Endodermal cell (in vitro differentiated cells): ENCODE data around the gene OR6N1. TPM values are rescaled to one million over a fixed set of nuclear protein-coding genes. Genes with fewer than 3 reads are reported as not detected.

Experiments used
- DNase-seq: peaks from one replicate; pipeline ENCODE4 v3.0.0-alpha.2; 2017
- H3K27ac ChIP-seq: 2 replicates; pipeline ENCODE4 v1.5.1; 2013; ENCODE audit warnings: mild to moderate bottlenecking, low read depth, low read length, moderate library complexity
- H3K27me3 ChIP-seq: 2 replicates; pipeline ENCODE4 v1.6.1; 2013; ENCODE audit warnings: mild to moderate bottlenecking, low read length, moderate library complexity; ENCODE audit not compliant: insufficient read depth, control insufficient read depth, poor library complexity, severe bottlenecking
- H3K36me3 ChIP-seq: 2 replicates; pipeline ENCODE4 v1.7.0; 2013; ENCODE audit warnings: mild to moderate bottlenecking, low read length, moderate library complexity; ENCODE audit not compliant: control insufficient read depth, insufficient read depth
- H3K4me1 ChIP-seq: one replicate; pipeline ENCODE4 v1.7.0; 2013; ENCODE audit warnings: low read length; ENCODE audit not compliant: control insufficient read depth, insufficient read depth
- H3K4me3 ChIP-seq: 2 replicates; pipeline ENCODE4 v1.5.1; 2013; ENCODE audit warnings: mild to moderate bottlenecking, low read length, moderate library complexity
- H3K9ac ChIP-seq: 2 replicates; pipeline ENCODE4 v1.6.1; 2013; ENCODE audit warnings: mild to moderate bottlenecking, low read length, moderate library complexity; ENCODE audit not compliant: poor library complexity, severe bottlenecking; ENCODE audit errors: extremely low read depth
- H3K9me3 ChIP-seq: 2 replicates; pipeline ENCODE4 v1.6.1; 2013; ENCODE audit warnings: mild to moderate bottlenecking, low read length, moderate library complexity; ENCODE audit not compliant: control insufficient read depth
- H3K27ac Mint-ChIP-seq: 2 replicates; pipeline ENCODE4 v1.8.0; 2020; ENCODE audit warnings: mixed read lengths
- H3K27me3 Mint-ChIP-seq: 2 replicates; pipeline ENCODE4 v1.8.0; 2021; ENCODE audit warnings: mild to moderate bottlenecking, mixed read lengths; ENCODE audit not compliant: insufficient read depth
- H3K36me3 Mint-ChIP-seq: 2 replicates; pipeline ENCODE4 v1.8.0; 2020; ENCODE audit warnings: low read depth, mixed read lengths
- H3K4me1 Mint-ChIP-seq: 2 replicates; pipeline ENCODE4 v1.8.0; 2020; ENCODE audit warnings: mixed read lengths
- H3K4me3 Mint-ChIP-seq: 2 replicates; pipeline ENCODE4 v1.8.0; 2020; ENCODE audit warnings: mild to moderate bottlenecking, moderate library complexity, mixed read lengths
- H3K9me3 Mint-ChIP-seq: 2 replicates; pipeline ENCODE4 v1.8.0; 2020; ENCODE audit warnings: mild to moderate bottlenecking, mixed read lengths
- WGBS, 2 experiments: methylation state at CpG; one replicate each; pipeline versions ENCODE4 v1.1.5 to v1.1.7; 2013; ENCODE audit warnings: missing lambda C conversion rate in 2 of 2, mixed read lengths in 1 of 2; ENCODE audit not compliant: insufficient coverage in 1 of 2, insufficient read length in 1 of 2; 5-methylcytosine and 5-hydroxymethylcytosine counted together
- total RNA-seq, 2 donors: library from RNA; stranded (reverse); fragmentation: NEBNext Ultra II Directional in 1 of 2; extraction: Animal tissue kit (Norgen Biotek cat#: 25700) in 1 of 2; gene quantifications; 2 replicates in 1 of 2; 3 replicates in 1 of 2; pipeline ENCODE4 v1.2.1, GENCODE V29; 2021
- TF ChIP-seq, protein P1 (sequence below): fragments of 200-600 bp; sonication (generic); conservative IDR thresholded peaks from 2 replicates; pipeline ENCODE4 v1.5.0; 2021; ENCODE audit warnings: antibody characterized with exemption, mild to moderate bottlenecking

Gene OR6N1
- total RNA-seq, 2 donors from 2014 or later = not detected

DNA sequence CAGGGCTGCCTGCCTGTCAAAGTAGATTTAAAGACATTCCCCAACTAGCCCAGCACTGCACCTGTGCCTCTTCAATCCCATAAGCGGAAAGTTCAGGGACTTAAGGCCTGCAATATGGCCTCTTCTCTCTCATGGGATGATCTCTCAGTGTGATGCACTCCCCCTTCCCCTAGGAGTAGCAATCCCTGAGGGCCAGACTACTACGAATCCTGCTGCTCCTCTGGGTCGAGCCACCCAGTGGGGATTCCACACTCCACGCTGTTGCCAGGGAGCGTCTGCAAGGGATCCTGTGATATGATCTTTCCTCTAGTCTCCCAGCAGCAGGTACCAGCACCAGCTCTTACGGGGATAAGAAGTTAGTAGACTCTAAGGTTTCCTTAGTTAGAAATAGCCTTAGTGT lies 22.3 kb upstream of the OR6N1 start:
- Mint-ChIP-seq H3K9me3 (no peaks in the 10 kb centered on the region), H3K4me1 (peaks cover 2% of the 10 kb centered on the region), H3K27me3 (no peaks in the 10 kb centered on the region), H3K4me3 (no peak overlapping the region), H3K27ac (no peak overlapping the region), H3K36me3 (no peaks in the 10 kb centered on the region)
- H3K27me3 ChIP-seq = no peaks in the 10 kb centered on the region
- no peaks in the 10 kb centered on the region for H3K4me1 ChIP-seq
- WGBS, 2 experiments = 84 to 93% methylated on average over 5 to 6 of the region's 6 CpGs
- H3K9me3 ChIP-seq = no peaks in the 10 kb centered on the region
- no peak overlapping the region for H3K27ac ChIP-seq
- H3K36me3 ChIP-seq = no peaks in the 10 kb centered on the region
- H3K9ac ChIP-seq = no peak overlapping the region
- no peak overlapping the region for H3K4me3 ChIP-seq
- TF ChIP-seq, protein P1, sequence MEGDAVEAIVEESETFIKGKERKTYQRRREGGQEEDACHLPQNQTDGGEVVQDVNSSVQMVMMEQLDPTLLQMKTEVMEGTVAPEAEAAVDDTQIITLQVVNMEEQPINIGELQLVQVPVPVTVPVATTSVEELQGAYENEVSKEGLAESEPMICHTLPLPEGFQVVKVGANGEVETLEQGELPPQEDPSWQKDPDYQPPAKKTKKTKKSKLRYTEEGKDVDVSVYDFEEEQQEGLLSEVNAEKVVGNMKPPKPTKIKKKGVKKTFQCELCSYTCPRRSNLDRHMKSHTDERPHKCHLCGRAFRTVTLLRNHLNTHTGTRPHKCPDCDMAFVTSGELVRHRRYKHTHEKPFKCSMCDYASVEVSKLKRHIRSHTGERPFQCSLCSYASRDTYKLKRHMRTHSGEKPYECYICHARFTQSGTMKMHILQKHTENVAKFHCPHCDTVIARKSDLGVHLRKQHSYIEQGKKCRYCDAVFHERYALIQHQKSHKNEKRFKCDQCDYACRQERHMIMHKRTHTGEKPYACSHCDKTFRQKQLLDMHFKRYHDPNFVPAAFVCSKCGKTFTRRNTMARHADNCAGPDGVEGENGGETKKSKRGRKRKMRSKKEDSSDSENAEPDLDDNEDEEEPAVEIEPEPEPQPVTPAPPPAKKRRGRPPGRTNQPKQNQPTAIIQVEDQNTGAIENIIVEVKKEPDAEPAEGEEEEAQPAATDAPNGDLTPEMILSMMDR = no peak
- no peak for DNase-seq

DNA sequence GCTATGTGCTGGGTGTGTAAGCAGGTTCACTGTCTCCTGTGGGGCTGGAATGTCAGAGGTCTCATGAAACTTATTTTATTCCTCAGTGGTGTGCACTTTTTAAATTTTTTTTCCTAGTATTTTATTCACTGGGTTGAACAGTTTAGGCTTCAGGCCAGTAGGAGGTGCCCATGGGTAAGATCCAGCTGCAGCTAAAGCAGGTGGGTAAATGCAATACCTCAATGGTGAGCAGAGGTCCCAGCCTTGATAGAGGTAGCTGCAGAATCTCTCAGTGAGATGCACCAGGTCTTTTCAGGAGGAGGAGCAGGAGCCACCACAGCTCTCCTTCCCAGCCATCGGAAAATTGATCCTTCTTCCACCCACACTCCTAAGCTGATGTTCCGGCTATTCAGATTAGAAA lies 21.6 kb upstream of the OR6N1 start:
- Mint-ChIP-seq H3K27ac (no peak overlapping the region), H3K36me3 (no peaks in the 10 kb centered on the region), H3K27me3 (no peaks in the 10 kb centered on the region), H3K4me3 (no peak overlapping the region), H3K4me1 (peaks cover 2% of the 10 kb centered on the region), H3K9me3 (no peaks in the 10 kb centered on the region)
- 71 to 81% methylated on average over 2 of the region's 2 CpGs for WGBS, 2 experiments
- Histone ChIP-seq H3K9me3 (no peaks in the 10 kb centered on the region), H3K36me3 (no peaks in the 10 kb centered on the region), H3K4me1 (no peaks in the 10 kb centered on the region), H3K9ac (no peak overlapping the region), H3K27me3 (no peaks in the 10 kb centered on the region), H3K4me3 (no peak overlapping the region), H3K27ac (no peak overlapping the region)
- TF ChIP-seq, protein P1 = peak; percentile 83
- peak; percentile 82 for DNase-seq

DNA sequence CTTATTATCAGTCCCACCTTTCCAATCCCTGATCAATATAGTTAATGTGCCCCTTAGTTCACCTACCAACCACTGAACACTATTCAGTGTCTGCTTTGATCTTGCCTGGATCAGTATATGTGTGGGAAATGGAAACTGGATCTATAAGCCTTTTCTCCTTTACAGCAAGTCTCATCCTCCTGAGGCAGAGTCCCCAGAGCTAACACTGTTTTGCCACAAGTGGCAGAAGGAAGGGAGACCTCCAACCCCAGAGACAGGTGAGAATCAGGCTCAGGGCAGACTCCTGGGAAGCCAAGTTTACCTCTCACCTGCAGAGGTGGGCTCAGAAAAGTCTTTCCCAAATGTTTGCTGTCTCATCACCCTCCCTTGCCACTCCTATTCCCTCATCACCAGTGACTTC lies 9.1 kb upstream of the OR6N1 start, which contains the start of gene OR6N2:
Gene OR6N2, minus strand, starts transcription at position 101 of the 400 bp plus-strand sequence. CDS start 3,569 bp downstream, outside the sequence.
- no peak within 1 kb of the TSS for H3K4me3 Mint-ChIP-seq

More for the DNA sequence above, 9.1 kb upstream of the OR6N1 start, which contains the start of gene OR6N2:
- Histone ChIP-seq H3K27ac (no peak within 1 kb of the TSS), H3K4me3 (no peak within 1 kb of the TSS), H3K4me1 (no peaks in the 10 kb centered on the region), H3K9me3 (no peaks in the 10 kb centered on the region), H3K36me3 (no peaks in the 10 kb centered on the region), H3K9ac (no peak within 1 kb of the TSS), H3K27me3 (no peaks in the 10 kb centered on the region)
- H3K4me1 Mint-ChIP-seq = peaks cover 6% of the 10 kb centered on the region
- H3K9me3 Mint-ChIP-seq = no peaks in the 10 kb centered on the region
- peaks cover 2% of the 10 kb centered on the region for H3K27me3 Mint-ChIP-seq
- no peak for DNase-seq
- TF ChIP-seq, protein P1 = no peak
- H3K27ac Mint-ChIP-seq = no peak within 1 kb of the TSS
- H3K36me3 Mint-ChIP-seq = no peaks in the 10 kb centered on the region
